Measurements from ENCODE around the gene ARHGAP21.

The ARHGAP21 gene

GRCh38 chr10:24597426-24597825 lies 126.3 kb downstream of the ARHGAP21 start:
- H3K27ac ChIP-seq, result no peak overlapping the region
- no peak overlapping the region for H3K4me3 ChIP-seq

GRCh38 chr10:24596217-24596930 lies 127.3 kb downstream of the ARHGAP21 start:
- Histone ChIP-seq H3K4me3 (no peak overlapping the region), H3K27ac (no peak overlapping the region)

- Histone ChIP-seq H3K27ac (no peak overlapping the region), H3K4me3 (no peak overlapping the region)
Observed at GRCh38 chr10:24590697-24591457, 132.8 kb downstream of the ARHGAP21 start.

- H3K4me3 ChIP-seq, result no peak overlapping the region
- no peak overlapping the region for H3K27ac ChIP-seq
Observed at GRCh38 chr10:24589265-24589664, 134.4 kb downstream of the ARHGAP21 start.

GRCh38 chr10:24579906-24580305 lies 143.8 kb downstream of the ARHGAP21 start:
- no peak overlapping the region for H3K27ac ChIP-seq
- H3K4me3 ChIP-seq, result no peak overlapping the region

GRCh38 chr10:24579448-24579847 lies 144.2 kb downstream of the ARHGAP21 start:
- Histone ChIP-seq H3K4me3 (no peak overlapping the region), H3K27ac (no peak overlapping the region)

- H3K27ac ChIP-seq, result no peak overlapping the region
Observed at GRCh38 chr10:24575481-24576002, 148.1 kb downstream of the ARHGAP21 start.

GRCh38 chr10:24574578-24575155 lies 149.0 kb downstream of the ARHGAP21 start:
- Histone ChIP-seq H3K4me3 (no peak overlapping the region), H3K27ac (no peak overlapping the region)

More at GRCh38 chr10:24575481-24576002, 148.1 kb downstream of the ARHGAP21 start:
- H3K4me3 ChIP-seq, result no peak overlapping the region

GRCh38 chr10:24574161-24574560 lies 149.5 kb downstream of the ARHGAP21 start:
- no peak overlapping the region for H3K4me3 ChIP-seq

GRCh38 chr10:24571870-24572450 lies 151.7 kb downstream of the ARHGAP21 start:
- Histone ChIP-seq H3K27ac (no peak overlapping the region), H3K4me3 (no peak overlapping the region)

More at GRCh38 chr10:24574161-24574560, 149.5 kb downstream of the ARHGAP21 start:
- H3K27ac ChIP-seq, result no peak overlapping the region

GRCh38 chr10:24570658-24571426 lies 152.8 kb downstream of the ARHGAP21 start:
- Histone ChIP-seq H3K27ac (no peak overlapping the region), H3K4me3 (no peak overlapping the region)

GRCh38 chr10:24569828-24570657 lies 153.6 kb downstream of the ARHGAP21 start:
- Histone ChIP-seq H3K4me3 (no peak overlapping the region), H3K27ac (no peak overlapping the region)

- no peak overlapping the region for H3K4me3 ChIP-seq
- H3K27ac ChIP-seq, result no peak overlapping the region
Observed at GRCh38 chr10:24569330-24569796, 154.3 kb downstream of the ARHGAP21 start.

- H3K27ac ChIP-seq, result no peak overlapping the region
Observed at GRCh38 chr10:24568042-24568441, 155.6 kb downstream of the ARHGAP21 start.

GRCh38 chr10:24561453-24561852 lies 162.2 kb downstream of the ARHGAP21 start:
- no peak overlapping the region for H3K27ac ChIP-seq
- H3K4me3 ChIP-seq, result no peak overlapping the region

More at GRCh38 chr10:24568042-24568441, 155.6 kb downstream of the ARHGAP21 start:
- H3K4me3 ChIP-seq, result no peak overlapping the region

GRCh38 chr10:24556750-24557742 lies 166.6 kb downstream of the ARHGAP21 start:
- no peak overlapping the region for H3K4me3 ChIP-seq
- H3K27ac ChIP-seq, result no peak overlapping the region

- Histone ChIP-seq H3K27ac (no peak overlapping the region), H3K4me3 (no peak overlapping the region)
Observed at GRCh38 chr10:24556126-24556749, 167.4 kb downstream of the ARHGAP21 start.

Measured in skin epidermis (tissue), 12 donors.